Lower leg skin (tissue), 4 donors: ENCODE results near the gene PDZD2. TPM values are rescaled to one million over a fixed set of nuclear protein-coding genes. Genes with fewer than 3 reads are reported as not detected.

Experiments
- DNase-seq, 2 donors: peaks; one replicate each; pipeline ENCODE4 v3.0.0-alpha.2; 2019; ENCODE audit warnings: low spot score in 2 of 2
- H3K4me3 ChIP-seq: fragments of 200-600 bp; sonication (generic); 2 replicates; pipeline ENCODE4 v1.5.1; 2017; ENCODE audit warnings: mild to moderate bottlenecking, low read depth; ENCODE audit not compliant: poor library complexity, severe bottlenecking
- POLR2A ChIP-seq, 2 donors: fragments of 450-650 bp; IDR thresholded peaks; one replicate each; pipeline ENCODE4 v1.6.1; 2016 to 2017; ENCODE audit warnings: antibody characterized with exemption in 2 of 2, mild to moderate bottlenecking in 1 of 2, moderate library complexity in 1 of 2
- WGBS, 2 donors: methylation state at CpG; one replicate each; pipeline ENCODE4 v1.1.5; 2018; 5-methylcytosine and 5-hydroxymethylcytosine counted together
- intact Hi-C: fragments of 100-400 bp; cut with DNase I; formaldehyde crosslinking; loops from one replicate; pipeline ENCODE4 v1.15.0; 2023; ENCODE audit warnings: low total_unique reads
- total RNA-seq, 4 donors: library from RNA; depleted of rRNA; stranded (reverse); fragments of >200 nt; gene quantifications; one replicate each; pipeline ENCODE4 v1.1.0, GENCODE V29; 2016
- TF ChIP-seq, protein P1 (sequence below), 3 donors: fragments of 450-650 bp; IDR thresholded peaks; one replicate each; pipeline ENCODE4 v1.5.1; 2016; ENCODE audit warnings: antibody characterized with exemption in 3 of 3, mild to moderate bottlenecking in 3 of 3, moderate library complexity in 2 of 3

PDZD2 gene
- total RNA-seq, 4 donors from 2014 or later, result 102 to 150 (median 116) TPM

DNA sequence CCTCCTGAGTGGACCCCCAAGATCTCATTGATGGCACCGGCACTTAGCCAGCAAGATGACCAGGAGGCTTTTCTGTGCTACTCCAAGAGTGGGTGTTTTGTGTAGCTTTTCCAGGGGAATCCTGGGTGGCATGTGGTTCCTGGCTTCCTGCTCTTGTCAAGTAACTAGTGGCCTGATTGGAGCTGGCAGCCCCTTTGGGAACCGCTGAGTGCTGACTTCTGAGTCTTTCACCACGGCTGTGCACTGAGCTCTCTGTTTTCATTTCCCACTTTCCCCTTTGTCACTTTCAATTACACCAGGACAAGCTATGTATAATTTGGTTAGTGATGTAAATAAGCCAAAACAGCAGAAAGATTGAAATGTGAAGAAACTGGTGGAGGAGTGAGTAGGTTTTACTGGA lies 279.8 kb downstream of the PDZD2 start:
- no peak overlapping the region for H3K4me3 ChIP-seq
- DNase-seq, result no peak
- WGBS, 2 donors, result 90 to 91% methylated on average over 3 of the region's 3 CpGs
- intact Hi-C loops, result no loop called here
- TF ChIP-seq POLR2A (IDR thresholded peaks at IDR 0.05), result no peak
- TF ChIP-seq, protein P1, sequence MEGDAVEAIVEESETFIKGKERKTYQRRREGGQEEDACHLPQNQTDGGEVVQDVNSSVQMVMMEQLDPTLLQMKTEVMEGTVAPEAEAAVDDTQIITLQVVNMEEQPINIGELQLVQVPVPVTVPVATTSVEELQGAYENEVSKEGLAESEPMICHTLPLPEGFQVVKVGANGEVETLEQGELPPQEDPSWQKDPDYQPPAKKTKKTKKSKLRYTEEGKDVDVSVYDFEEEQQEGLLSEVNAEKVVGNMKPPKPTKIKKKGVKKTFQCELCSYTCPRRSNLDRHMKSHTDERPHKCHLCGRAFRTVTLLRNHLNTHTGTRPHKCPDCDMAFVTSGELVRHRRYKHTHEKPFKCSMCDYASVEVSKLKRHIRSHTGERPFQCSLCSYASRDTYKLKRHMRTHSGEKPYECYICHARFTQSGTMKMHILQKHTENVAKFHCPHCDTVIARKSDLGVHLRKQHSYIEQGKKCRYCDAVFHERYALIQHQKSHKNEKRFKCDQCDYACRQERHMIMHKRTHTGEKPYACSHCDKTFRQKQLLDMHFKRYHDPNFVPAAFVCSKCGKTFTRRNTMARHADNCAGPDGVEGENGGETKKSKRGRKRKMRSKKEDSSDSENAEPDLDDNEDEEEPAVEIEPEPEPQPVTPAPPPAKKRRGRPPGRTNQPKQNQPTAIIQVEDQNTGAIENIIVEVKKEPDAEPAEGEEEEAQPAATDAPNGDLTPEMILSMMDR (IDR thresholded peaks at IDR 0.05), result no peak

DNA sequence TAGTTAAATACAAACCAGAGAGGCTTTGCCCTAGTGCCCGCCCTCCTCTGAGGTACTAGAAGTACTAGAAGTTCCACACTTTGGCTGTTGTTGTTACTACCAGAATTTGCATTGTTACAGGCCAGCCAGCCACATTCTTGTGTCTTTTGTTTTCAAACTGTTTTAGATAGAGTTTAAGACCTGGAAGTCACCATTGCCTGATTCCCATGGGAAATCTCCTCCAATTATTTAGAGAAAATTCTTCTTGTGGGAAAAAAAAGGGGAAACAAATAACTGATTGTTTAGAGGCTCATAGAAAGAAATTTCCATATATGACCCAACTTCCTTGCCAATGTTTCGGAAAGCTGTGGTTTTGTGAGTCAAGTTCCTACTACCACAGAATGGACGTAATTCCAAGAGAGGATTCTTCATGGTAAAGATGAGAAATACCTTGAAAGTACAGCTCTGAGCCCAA lies 282.9 kb downstream of the PDZD2 start:
- no peak for DNase-seq
- no peak overlapping the region for H3K4me3 ChIP-seq
- intact Hi-C loops, result no loop called here
- 72 to 78% methylated on average over 3 of the region's 3 CpGs for WGBS, 2 donors
- TF ChIP-seq, protein P1 (IDR thresholded peaks at IDR 0.05), result no peak
- no peak for TF ChIP-seq POLR2A (IDR thresholded peaks at IDR 0.05)

DNA sequence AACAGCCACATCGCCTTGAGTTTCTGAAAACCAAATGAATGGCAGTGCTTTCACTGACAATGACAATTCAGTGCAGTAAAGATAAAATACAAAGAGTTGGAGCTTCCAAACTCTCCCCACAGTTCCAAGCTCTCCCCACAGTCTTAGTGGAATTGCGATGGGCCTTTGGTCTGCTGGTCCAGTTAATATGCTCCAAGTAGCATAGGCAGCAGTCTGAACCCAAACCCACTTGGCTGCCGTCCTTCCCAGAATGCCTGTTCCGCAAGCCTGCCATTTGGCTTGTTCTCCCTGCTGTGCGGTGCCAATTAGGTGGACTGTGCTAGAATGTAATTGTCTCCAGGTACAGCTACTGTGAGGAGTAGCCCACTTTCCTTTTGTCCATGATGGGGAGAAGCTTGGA lies 285.1 kb downstream of the PDZD2 start:
- DNase-seq, result no peak
- TF ChIP-seq, protein P1 (IDR thresholded peaks at IDR 0.05), result no peak
- no peak for TF ChIP-seq POLR2A (IDR thresholded peaks at IDR 0.05)
- 80 to 89% methylated on average over 5 of the region's 5 CpGs for WGBS, 2 donors
- intact Hi-C loops, result no loop called here
- no peak overlapping the region for H3K4me3 ChIP-seq

DNA sequence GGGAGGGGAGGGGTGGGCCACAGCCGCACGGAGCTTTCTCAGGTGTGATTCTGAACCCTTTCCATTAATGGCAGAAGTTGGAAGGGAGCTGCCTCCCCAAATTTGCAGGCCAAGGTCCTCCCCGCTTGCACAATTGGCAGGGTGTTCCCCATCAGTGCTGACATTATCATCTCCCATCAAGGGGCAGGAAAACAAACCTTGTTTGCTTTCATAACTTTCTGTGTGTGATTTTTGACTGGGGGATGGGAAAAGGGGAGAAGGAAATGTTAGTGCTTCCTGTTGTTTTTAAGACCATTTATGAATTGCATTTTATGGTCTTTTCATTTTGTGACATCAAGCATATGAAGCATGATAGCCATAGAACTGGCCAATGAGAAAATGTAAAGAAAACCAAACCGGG lies 292.9 kb downstream of the PDZD2 start:
- DNase-seq, result no peak
- H3K4me3 ChIP-seq, result no peak overlapping the region
- WGBS, 2 donors, result 77 to 78% methylated on average over 4 of the region's 4 CpGs
- TF ChIP-seq POLR2A (IDR thresholded peaks at IDR 0.05), result no peak
- TF ChIP-seq, protein P1 (IDR thresholded peaks at IDR 0.05), result no peak
- intact Hi-C loops, result loop anchor here (5.0 kb wide), 1 partner anchor 515 kb away; no protein-coding TSS in a partner anchor

DNA sequence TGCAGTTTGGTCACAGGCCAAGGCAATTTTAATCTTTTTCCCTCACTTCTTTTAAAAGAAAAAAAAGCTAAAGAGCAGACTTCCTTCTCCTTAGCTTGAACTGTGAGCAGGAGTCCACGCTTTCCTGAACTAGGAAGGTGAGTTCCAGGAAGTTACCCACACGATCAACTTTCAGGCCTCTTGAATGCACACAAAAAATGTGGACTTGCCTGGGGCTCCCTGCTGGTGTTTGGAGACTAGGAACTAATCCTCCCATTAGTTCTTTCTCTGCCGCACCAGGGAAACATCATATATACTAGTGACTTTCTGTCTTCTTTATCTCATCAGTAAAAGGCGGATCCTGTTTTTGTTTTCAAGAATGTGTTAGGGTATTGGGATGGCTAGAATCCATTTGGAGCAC lies 295.2 kb downstream of the PDZD2 start:
- intact Hi-C loops, result loop anchor here (5.0 kb wide), 1 partner anchor 513 kb away; no protein-coding TSS in a partner anchor
- TF ChIP-seq, protein P1 (IDR thresholded peaks at IDR 0.05), result no peak
- TF ChIP-seq POLR2A (IDR thresholded peaks at IDR 0.05), result no peak
- no peak overlapping the region for H3K4me3 ChIP-seq
- DNase-seq, result no peak
- 49 to 53% methylated on average over 4 of the region's 4 CpGs for WGBS, 2 donors
